ENCODE data around the gene LCNL1.

The LCNL1 gene

GRCh38 chr9:136952321-136952850 lies 30.4 kb upstream of the LCNL1 start:
- H3K27ac ChIP-seq, result no peak overlapping the region
- TF ChIP-seq CTCF (IDR thresholded peaks at IDR 0.05), result no peak
- TF ChIP-seq ZFX (IDR thresholded peaks at IDR 0.05; ENCODE audit: borderline replicate concordance), result no peak

DNA sequence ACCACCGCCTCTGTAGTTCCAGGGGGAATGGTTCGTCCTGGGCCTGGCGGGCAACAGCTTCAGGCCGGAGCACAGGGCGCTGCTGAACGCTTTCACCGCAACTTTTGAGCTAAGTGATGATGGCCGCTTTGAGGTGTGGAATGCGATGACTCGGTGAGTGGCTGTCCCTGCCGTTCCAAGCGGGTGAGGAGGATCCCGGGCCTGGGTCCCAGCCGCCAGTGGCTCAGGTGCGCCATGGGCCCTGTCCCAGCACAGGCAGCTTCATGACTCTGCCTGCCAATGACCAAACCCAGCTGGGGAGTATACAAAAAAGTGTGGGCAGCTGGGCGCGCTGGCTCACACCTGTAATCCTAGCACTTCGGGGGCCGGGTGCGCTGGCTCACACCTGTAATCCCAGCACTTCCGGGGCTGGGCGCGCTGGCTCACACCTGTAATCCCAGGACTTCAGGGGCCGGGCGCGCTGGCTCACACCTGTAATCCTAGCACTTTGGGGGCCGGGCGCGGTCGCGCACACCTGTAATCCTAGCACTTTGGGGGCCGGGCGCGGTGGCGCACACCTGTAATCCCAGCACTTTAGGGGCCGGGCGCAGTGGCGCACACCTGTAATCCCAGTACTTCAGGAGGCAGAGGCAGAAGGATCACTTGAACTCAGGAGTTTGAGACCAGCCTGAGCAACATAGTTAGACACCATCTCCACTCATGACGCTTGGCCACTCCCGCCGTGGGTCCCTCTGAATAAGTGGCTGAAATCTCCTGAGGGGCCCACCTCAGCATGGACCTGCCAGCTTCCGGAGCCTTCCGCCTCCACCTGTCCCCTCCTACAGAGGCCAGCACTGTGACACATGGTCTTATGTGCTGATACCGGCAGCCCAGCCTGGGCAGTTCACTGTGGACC lies 29.7 kb upstream of the LCNL1 start:
- no peak for TF ChIP-seq CTCF (IDR thresholded peaks at IDR 0.05)
- no peak for TF ChIP-seq ZFX (IDR thresholded peaks at IDR 0.05; ENCODE audit: borderline replicate concordance)
- H3K27ac ChIP-seq, result no peak overlapping the region

GRCh38 chr9:136953771-136954269 lies 29.0 kb upstream of the LCNL1 start:
- no peak for TF ChIP-seq ZFX (IDR thresholded peaks at IDR 0.05; ENCODE audit: borderline replicate concordance)
- no peak overlapping the region for H3K27ac ChIP-seq

- H3K27ac ChIP-seq, result no peak overlapping the region
- no peak for TF ChIP-seq CTCF (IDR thresholded peaks at IDR 0.05)
Observed at GRCh38 chr9:136954270-136955083, 28.3 kb upstream of the LCNL1 start.

- H3K27ac ChIP-seq, result no peak overlapping the region
- no peak for TF ChIP-seq CTCF (IDR thresholded peaks at IDR 0.05)
Observed at GRCh38 chr9:136955202-136955942, 27.4 kb upstream of the LCNL1 start.

DNA sequence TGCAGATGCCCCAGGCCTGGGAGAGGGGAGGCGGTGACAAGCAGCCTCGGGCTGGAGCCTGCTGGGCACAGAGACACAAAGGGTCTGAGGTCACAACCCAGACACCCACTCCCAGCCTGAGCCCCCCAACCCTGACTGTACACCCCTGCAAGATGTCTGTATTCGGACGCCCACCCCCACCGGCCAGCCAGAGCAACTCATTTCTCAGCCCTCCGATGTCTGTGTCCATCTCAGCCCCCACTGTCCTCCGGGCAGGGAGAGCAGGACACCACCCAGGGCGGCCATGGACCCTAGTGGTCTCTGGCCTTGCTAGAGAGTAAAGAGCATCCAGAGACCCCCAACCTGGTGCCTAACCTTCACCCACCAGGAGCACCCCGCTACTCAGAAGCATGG lies 26.9 kb upstream of the LCNL1 start:
- TF ChIP-seq CTCF (IDR thresholded peaks at IDR 0.05) (no peak), ZFX (IDR thresholded peaks at IDR 0.05; ENCODE audit: borderline replicate concordance) (no peak)
- no peak overlapping the region for H3K27ac ChIP-seq

DNA sequence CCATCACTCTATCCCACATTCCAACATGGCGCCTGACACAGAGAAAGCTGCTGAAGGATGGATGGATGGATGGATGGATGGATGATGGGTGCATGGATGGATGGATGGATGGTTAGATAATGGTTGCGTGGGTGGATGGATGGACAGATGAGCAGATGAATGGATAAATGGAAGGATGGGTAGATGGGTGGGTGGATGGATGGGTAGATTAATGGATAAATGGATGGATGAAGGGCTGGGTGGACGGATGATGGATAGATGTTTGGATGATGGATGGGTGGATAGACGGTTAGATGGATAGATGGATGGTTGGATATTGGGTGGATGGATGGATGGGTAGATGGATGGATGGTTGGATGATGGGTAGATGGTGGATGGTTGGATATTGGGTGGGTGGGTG lies 26.2 kb upstream of the LCNL1 start:
- H3K27ac ChIP-seq, result no peak overlapping the region
- TF ChIP-seq ZFX (IDR thresholded peaks at IDR 0.05; ENCODE audit: borderline replicate concordance) (no peak), CTCF (IDR thresholded peaks at IDR 0.05) (no peak)
